ENCODE results near the gene RAX2. TPM values are rescaled to one million over a fixed set of nuclear protein-coding genes. Genes with fewer than 3 reads are reported as not detected.
"Not testable (repeated sequence)": the region's sequence is repeated elsewhere in the genome, so short reads cannot be mapped to it uniquely, and the experiment has no call there.

The RAX2 gene
- total and polyA plus RNA-seq, 9 donors: 0.13 TPM; not detected in 7

- Histone ChIP-seq H3K9me3 (no peaks in the 10 kb centered on the region), H3K27ac (no peak overlapping the region), H3K4me1 (ENCODE audit: insufficient read depth) (peaks cover 2% of the 10 kb centered on the region), H3K4me3 (no peak overlapping the region), H3K27me3 (no peaks in the 10 kb centered on the region), H3K36me3 (no peaks in the 10 kb centered on the region)
- 85 to 87% (median 87%) methylated on average over 24 to 25 of the region's 25 CpGs for WGBS, 3 donors
- intact Hi-C loops (cut with DNase I): no loop called here
- TF ChIP-seq CTCF (IDR thresholded peaks at IDR 0.05) (no peak), POLR2A (IDR thresholded peaks at IDR 0.05) (no peak), EP300 (IDR thresholded peaks at IDR 0.05) (no peak)
- no peak for DNase-seq
These were observed 3.8 kb downstream of the RAX2 start for GRCh38 chr19:3768015-3768747.

- H3K27ac ChIP-seq: no peak overlapping the region
- DNase-seq: no peak
- no peak overlapping the region for H3K4me3 ChIP-seq
- no peaks in the 10 kb centered on the region for H3K36me3 ChIP-seq
- no peaks in the 10 kb centered on the region for H3K27me3 ChIP-seq
- intact Hi-C loops (cut with DNase I): no loop called here
- H3K9me3 ChIP-seq: no peaks in the 10 kb centered on the region
- TF ChIP-seq EP300 (IDR thresholded peaks at IDR 0.05) (no peak), POLR2A (IDR thresholded peaks at IDR 0.05) (no peak), CTCF (IDR thresholded peaks at IDR 0.05) (no peak)
- 83 to 84% (median 84%) methylated on average over 23 of the region's 23 CpGs for WGBS, 3 donors
- peaks cover 2% of the 10 kb centered on the region for H3K4me1 ChIP-seq (ENCODE audit: insufficient read depth)
These were observed 5.0 kb downstream of the RAX2 start for GRCh38 chr19:3767050-3767449.

GRCh38 chr19:3766520-3766919, 5.5 kb downstream of the RAX2 start:
- intact Hi-C loops (cut with DNase I): no loop called here
- Histone ChIP-seq H3K27me3 (no peaks in the 10 kb centered on the region), H3K27ac (no peak overlapping the region), H3K9me3 (no peaks in the 10 kb centered on the region), H3K36me3 (no peaks in the 10 kb centered on the region), H3K4me3 (no peak overlapping the region), H3K4me1 (ENCODE audit: insufficient read depth) (peaks cover 5% of the 10 kb centered on the region)
- no peak for DNase-seq
- TF ChIP-seq POLR2A (IDR thresholded peaks at IDR 0.05) (no peak), EP300 (IDR thresholded peaks at IDR 0.05) (no peak), CTCF (IDR thresholded peaks at IDR 0.05) (no peak)
- 92 to 94% (median 93%) methylated on average over 7 of the region's 7 CpGs for WGBS, 3 donors

- H3K27ac ChIP-seq: not testable (repeated sequence)
These were observed 6.3 kb downstream of the RAX2 start for GRCh38 chr19:3765757-3766156.

GRCh38 chr19:3765121-3765520, 6.9 kb downstream of the RAX2 start:
- Histone ChIP-seq H3K27ac (no peak overlapping the region), H3K27me3 (no peaks in the 10 kb centered on the region), H3K36me3 (no peaks in the 10 kb centered on the region), H3K4me1 (ENCODE audit: insufficient read depth) (peaks cover 3% of the 10 kb centered on the region), H3K4me3 (no peak overlapping the region), H3K9me3 (no peaks in the 10 kb centered on the region)
- DNase-seq: peak in 1 of 5 donors; percentile 13
- intact Hi-C loops (cut with DNase I): no loop called here
- TF ChIP-seq CTCF (IDR thresholded peaks at IDR 0.05): no peak
- TF ChIP-seq EP300 (IDR thresholded peaks at IDR 0.05): no peak
- 86 to 92% (median 90%) methylated on average over 12 of the region's 12 CpGs for WGBS, 3 donors

More at GRCh38 chr19:3765757-3766156, 6.3 kb downstream of the RAX2 start:
- intact Hi-C loops (cut with DNase I); H3K4me1 ChIP-seq (ENCODE audit: insufficient read depth); DNase-seq; H3K36me3 ChIP-seq; H3K9me3 ChIP-seq; H3K4me3 ChIP-seq; H3K27me3 ChIP-seq: not testable (repeated sequence)
- WGBS, 3 donors: 91 to 95% (median 92%) methylated on average over 5 of the region's 5 CpGs

Measured in ovary (tissue), 9 donors.